Measurements from ENCODE around the gene SEL1L3. TPM values are rescaled to one million over a fixed set of nuclear protein-coding genes. Genes with fewer than 3 reads are reported as not detected.

Gene SEL1L3
- total and polyA plus RNA-seq, 9 of the 15 experiments (the other 6 are each of a cell fraction or from before 2014, with no cell fraction given): 10.0 to 44.3 (median 21.6) TPM

DNA sequence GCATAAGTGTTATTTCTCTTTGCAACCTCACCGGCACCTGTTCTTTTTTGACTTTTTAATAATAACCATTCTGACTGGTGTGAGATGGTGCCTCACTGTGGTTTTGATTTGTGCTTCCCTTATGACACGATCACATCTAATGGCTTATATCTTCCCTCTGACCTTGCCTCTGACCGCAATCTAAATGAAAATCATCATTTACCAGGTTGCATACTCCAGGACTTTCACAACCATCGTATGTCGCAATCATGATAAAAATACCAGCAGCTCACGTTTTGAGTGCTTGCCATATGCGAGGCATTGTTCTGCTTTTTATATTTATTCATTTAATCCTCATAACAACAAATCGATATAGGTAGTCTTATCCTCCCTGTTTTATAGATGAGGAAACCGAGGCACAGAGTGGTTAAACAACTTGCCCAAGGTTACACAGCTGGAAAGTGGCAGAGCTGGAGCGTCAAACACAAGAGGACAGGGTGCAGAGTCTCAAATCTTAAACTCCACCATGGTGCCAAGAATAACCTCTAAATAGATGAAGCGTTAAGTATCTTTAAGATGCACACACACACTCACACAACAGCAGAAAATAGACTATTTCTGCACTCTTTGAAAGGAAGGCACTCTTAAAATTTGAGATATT is 102.2 kb downstream of the SEL1L3 start:
- Histone ChIP-seq H3K79me2 (ENCODE audit: control insufficient read depth, insufficient read depth, low read length) (no peaks in the 10 kb centered on the region), H3K36me3 (ENCODE audit: control insufficient read depth, insufficient read depth, low read length) (peaks cover 17% of the 10 kb centered on the region; the same call in 2 of the 3 replicates), H3K9ac (ENCODE audit: insufficient read depth in 1 of 2, low read depth in 2 of 2, low read length in 2 of 2) (no peak overlapping the region), H3K4me1 (replicated peaks in 1 of 2; ENCODE audit: control insufficient read depth in 2 of 2, insufficient read depth in 2 of 2, low read length in 2 of 2) (no peaks in the 10 kb centered on the region), H3K9me3 (replicated peaks; ENCODE audit: control insufficient read depth, insufficient read depth, low read depth, low read length) (no peaks in the 10 kb centered on the region), H2AFZ (ENCODE audit: low read depth, low read length) (no peak overlapping the region), H3K4me2 (ENCODE audit: insufficient read depth, low read length) (no peak overlapping the region), H3K4me3 (no peak overlapping the region), H3K27me3 (ENCODE audit: control insufficient read depth in 2 of 2, insufficient read depth in 2 of 2, low read length in 2 of 2) (no peaks in the 10 kb centered on the region), H3K9me1 (ENCODE audit: control insufficient read depth, insufficient read depth, low read length) (no peaks in the 10 kb centered on the region), H3K27ac (ENCODE audit: extremely low read depth, low read depth, low read length) (no peak overlapping the region), H4K20me1 (replicated peaks; ENCODE audit: control insufficient read depth, insufficient read depth, low read length) (no peaks in the 10 kb centered on the region)
- no peak for FAIRE-seq
- BruUV-seq (replicated peaks): no TSS peak
- CTCF ChIA-PET (ENCODE audit: low intra/inter-chr PET ratio): no interaction called here
- ATAC-seq: no peak
- DNase-seq (ENCODE audit: extremely low read depth in 1 of 4, low spot score in 3 of 4): no peak
- POLR2A ChIA-PET: no interaction called here
- TF ChIP-seq, protein P1, sequence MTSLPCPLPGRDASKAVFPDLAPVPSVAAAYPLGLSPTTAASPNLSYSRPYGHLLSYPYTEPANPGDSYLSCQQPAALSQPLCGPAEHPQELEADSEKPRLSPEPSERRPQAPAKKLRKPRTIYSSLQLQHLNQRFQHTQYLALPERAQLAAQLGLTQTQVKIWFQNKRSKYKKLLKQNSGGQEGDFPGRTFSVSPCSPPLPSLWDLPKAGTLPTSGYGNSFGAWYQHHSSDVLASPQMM (CRISPR knock-in tag; IDR thresholded peaks at IDR 0.05): no peak
- TF ChIP-seq PURB (CRISPR knock-in tag; IDR thresholded peaks at IDR 0.05; ENCODE audit: low read depth) (no peak), CEBPG (CRISPR knock-in tag; IDR thresholded peaks at IDR 0.05) (peak; percentile 60), CEBPG (tag; conservative IDR thresholded peaks at IDR 0.05 in 1 of 2, IDR thresholded peaks at IDR 0.05 in 1 of 2) (peak; percentile 21 to 92; a peak in 2 of 4 replicates), NONO (IDR thresholded peaks at IDR 0.05; ENCODE audit: low read depth in 2 of 2, low read length in 1 of 2) (no peak), RAD51 (IDR thresholded peaks at IDR 0.05; ENCODE audit: borderline replicate concordance, low read depth) (no peak), CEBPB (tag; IDR thresholded peaks at IDR 0.05) (peak; percentile 93), HNRNPL (IDR thresholded peaks at IDR 0.05; ENCODE audit: low read depth, low read length) (no peak), ZNF146 (CRISPR knock-in tag; IDR thresholded peaks at IDR 0.05; ENCODE audit: unreplicated experiment) (no peak), SMARCA4 (IDR thresholded peaks at IDR 0.05) (no peak), TAF7 (tag; IDR thresholded peaks at IDR 0.05) (no peak)
- TF ChIP-seq, protein P2, sequence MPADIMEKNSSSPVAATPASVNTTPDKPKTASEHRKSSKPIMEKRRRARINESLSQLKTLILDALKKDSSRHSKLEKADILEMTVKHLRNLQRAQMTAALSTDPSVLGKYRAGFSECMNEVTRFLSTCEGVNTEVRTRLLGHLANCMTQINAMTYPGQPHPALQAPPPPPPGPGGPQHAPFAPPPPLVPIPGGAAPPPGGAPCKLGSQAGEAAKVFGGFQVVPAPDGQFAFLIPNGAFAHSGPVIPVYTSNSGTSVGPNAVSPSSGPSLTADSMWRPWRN (IDR thresholded peaks at IDR 0.05; ENCODE audit: low read depth): no peak
- WGBS (ENCODE audit: insufficient coverage, low coverage, missing lambda C conversion rate): 81% methylated on average over 11 of the region's 11 CpGs
- intact Hi-C loops (cut with micrococcal nuclease): no loop called here
- in situ Hi-C loops (cut with MboI): no loop called here
